ENCODE measurements around the gene CNTNAP2.

CNTNAP2 gene

GRCh38 chr7:147405621-147406020 is 1289.0 kb downstream of the CNTNAP2 start:
- H3K27me3 ChIP-seq (replicated peaks; ENCODE audit: control insufficient read depth, insufficient read depth, low read length): no peaks in the 10 kb centered on the region
- H3K4me1 ChIP-seq (ENCODE audit: control insufficient read depth, insufficient read depth, low read length): peaks cover 21% of the 10 kb centered on the region
- H3K9me3 ChIP-seq (ENCODE audit: control insufficient read depth, low read length): no peaks in the 10 kb centered on the region
- no peak overlapping the region for H3K9ac ChIP-seq (ENCODE audit: low read length)
- H3K36me3 ChIP-seq (ENCODE audit: control insufficient read depth, insufficient read depth, low read length, severe bottlenecking): no peaks in the 10 kb centered on the region
- no peak overlapping the region for H3K4me3 ChIP-seq (ENCODE audit: low read length)
- DNase-seq (ENCODE audit: low read depth): no peak

- DNase-seq (ENCODE audit: low read depth): peak; percentile 52
- H3K4me3 ChIP-seq (ENCODE audit: low read length): no peak overlapping the region
- peaks cover 21% of the 10 kb centered on the region for H3K4me1 ChIP-seq (ENCODE audit: control insufficient read depth, insufficient read depth, low read length)
- H3K27me3 ChIP-seq (replicated peaks; ENCODE audit: control insufficient read depth, insufficient read depth, low read length): no peaks in the 10 kb centered on the region
- H3K9me3 ChIP-seq (ENCODE audit: control insufficient read depth, low read length): no peaks in the 10 kb centered on the region
- no peaks in the 10 kb centered on the region for H3K36me3 ChIP-seq (ENCODE audit: control insufficient read depth, insufficient read depth, low read length, severe bottlenecking)
- peak overlapping the region; percentile 0 for H3K9ac ChIP-seq (ENCODE audit: low read length)
Observed at GRCh38 chr7:147406521-147407135, 1290.0 kb downstream of the CNTNAP2 start.

GRCh38 chr7:147411096-147411495 is 1294.5 kb downstream of the CNTNAP2 start:
- Histone ChIP-seq H3K27me3 (replicated peaks; ENCODE audit: control insufficient read depth, insufficient read depth, low read length) (no peaks in the 10 kb centered on the region), H3K4me1 (ENCODE audit: control insufficient read depth, insufficient read depth, low read length) (peaks cover 41% of the 10 kb centered on the region), H3K4me3 (ENCODE audit: low read length) (peak overlapping the region; percentile 57), H3K36me3 (ENCODE audit: control insufficient read depth, insufficient read depth, low read length, severe bottlenecking) (no peaks in the 10 kb centered on the region), H3K9ac (ENCODE audit: low read length) (peak overlapping the region; percentile 72), H3K9me3 (ENCODE audit: control insufficient read depth, low read length) (no peaks in the 10 kb centered on the region)
- DNase-seq (ENCODE audit: low read depth): peak; percentile 32

- Histone ChIP-seq H3K27me3 (replicated peaks; ENCODE audit: control insufficient read depth, insufficient read depth, low read length) (no peaks in the 10 kb centered on the region), H3K9ac (ENCODE audit: low read length) (peak overlapping the region; percentile 72), H3K9me3 (ENCODE audit: control insufficient read depth, low read length) (no peaks in the 10 kb centered on the region), H3K36me3 (ENCODE audit: control insufficient read depth, insufficient read depth, low read length, severe bottlenecking) (no peaks in the 10 kb centered on the region), H3K4me3 (ENCODE audit: low read length) (peak overlapping the region; percentile 10), H3K4me1 (ENCODE audit: control insufficient read depth, insufficient read depth, low read length) (peaks cover 37% of the 10 kb centered on the region)
- DNase-seq (ENCODE audit: low read depth): peak; percentile 25
Observed at GRCh38 chr7:147412109-147412508, 1295.5 kb downstream of the CNTNAP2 start.

- Histone ChIP-seq H3K4me1 (ENCODE audit: control insufficient read depth, insufficient read depth, low read length) (peaks cover 37% of the 10 kb centered on the region), H3K36me3 (ENCODE audit: control insufficient read depth, insufficient read depth, low read length, severe bottlenecking) (no peaks in the 10 kb centered on the region), H3K4me3 (ENCODE audit: low read length) (peak overlapping the region; percentile 46), H3K9ac (ENCODE audit: low read length) (peak overlapping the region; percentile 72), H3K27me3 (replicated peaks; ENCODE audit: control insufficient read depth, insufficient read depth, low read length) (no peaks in the 10 kb centered on the region), H3K9me3 (ENCODE audit: control insufficient read depth, low read length) (no peaks in the 10 kb centered on the region)
- peak; percentile 88 for DNase-seq (ENCODE audit: low read depth)
Observed at GRCh38 chr7:147412782-147413556, 1296.4 kb downstream of the CNTNAP2 start.

GRCh38 chr7:147413557-147413870 is 1296.9 kb downstream of the CNTNAP2 start:
- H3K36me3 ChIP-seq (ENCODE audit: control insufficient read depth, insufficient read depth, low read length, severe bottlenecking): no peaks in the 10 kb centered on the region
- H3K4me3 ChIP-seq (ENCODE audit: low read length): peak overlapping the region; percentile 46
- peak overlapping the region; percentile 22 for H3K9ac ChIP-seq (ENCODE audit: low read length)
- no peak for DNase-seq (ENCODE audit: low read depth)
- H3K9me3 ChIP-seq (ENCODE audit: control insufficient read depth, low read length): no peaks in the 10 kb centered on the region
- H3K4me1 ChIP-seq (ENCODE audit: control insufficient read depth, insufficient read depth, low read length): peaks cover 37% of the 10 kb centered on the region
- no peaks in the 10 kb centered on the region for H3K27me3 ChIP-seq (replicated peaks; ENCODE audit: control insufficient read depth, insufficient read depth, low read length)

- no peak overlapping the region for H3K9ac ChIP-seq (ENCODE audit: low read length)
- peak; percentile 36 for DNase-seq (ENCODE audit: low read depth)
- no peaks in the 10 kb centered on the region for H3K36me3 ChIP-seq (ENCODE audit: control insufficient read depth, insufficient read depth, low read length, severe bottlenecking)
- no peaks in the 10 kb centered on the region for H3K9me3 ChIP-seq (ENCODE audit: control insufficient read depth, low read length)
- H3K27me3 ChIP-seq (replicated peaks; ENCODE audit: control insufficient read depth, insufficient read depth, low read length): no peaks in the 10 kb centered on the region
- peaks cover 29% of the 10 kb centered on the region for H3K4me1 ChIP-seq (ENCODE audit: control insufficient read depth, insufficient read depth, low read length)
- H3K4me3 ChIP-seq (ENCODE audit: low read length): no peak overlapping the region
Observed at GRCh38 chr7:147415991-147416390, 1299.4 kb downstream of the CNTNAP2 start.

GRCh38 chr7:147418966-147419365 is 1302.4 kb downstream of the CNTNAP2 start:
- Histone ChIP-seq H3K36me3 (ENCODE audit: control insufficient read depth, insufficient read depth, low read length, severe bottlenecking) (no peaks in the 10 kb centered on the region), H3K27me3 (replicated peaks; ENCODE audit: control insufficient read depth, insufficient read depth, low read length) (no peaks in the 10 kb centered on the region), H3K9me3 (ENCODE audit: control insufficient read depth, low read length) (no peaks in the 10 kb centered on the region), H3K9ac (ENCODE audit: low read length) (no peak overlapping the region), H3K4me1 (ENCODE audit: control insufficient read depth, insufficient read depth, low read length) (peaks cover 1% of the 10 kb centered on the region), H3K4me3 (ENCODE audit: low read length) (no peak overlapping the region)
- peak; percentile 13 for DNase-seq (ENCODE audit: low read depth)

GRCh38 chr7:147423875-147424274 is 1307.3 kb downstream of the CNTNAP2 start:
- no peak overlapping the region for H3K4me3 ChIP-seq (ENCODE audit: low read length)
- no peak overlapping the region for H3K9ac ChIP-seq (ENCODE audit: low read length)
- DNase-seq (ENCODE audit: low read depth): no peak
- H3K4me1 ChIP-seq (ENCODE audit: control insufficient read depth, insufficient read depth, low read length): no peaks in the 10 kb centered on the region
- no peaks in the 10 kb centered on the region for H3K27me3 ChIP-seq (replicated peaks; ENCODE audit: control insufficient read depth, insufficient read depth, low read length)
- peaks cover 2% of the 10 kb centered on the region for H3K9me3 ChIP-seq (ENCODE audit: control insufficient read depth, low read length)
- H3K36me3 ChIP-seq (ENCODE audit: control insufficient read depth, insufficient read depth, low read length, severe bottlenecking): no peaks in the 10 kb centered on the region

- Histone ChIP-seq H3K27me3 (replicated peaks; ENCODE audit: control insufficient read depth, insufficient read depth, low read length) (no peaks in the 10 kb centered on the region), H3K36me3 (ENCODE audit: control insufficient read depth, insufficient read depth, low read length, severe bottlenecking) (no peaks in the 10 kb centered on the region), H3K9ac (ENCODE audit: low read length) (no peak overlapping the region), H3K4me1 (ENCODE audit: control insufficient read depth, insufficient read depth, low read length) (peaks cover 5% of the 10 kb centered on the region), H3K9me3 (ENCODE audit: control insufficient read depth, low read length) (peaks cover 8% of the 10 kb centered on the region), H3K4me3 (ENCODE audit: low read length) (no peak overlapping the region)
- DNase-seq (ENCODE audit: low read depth): no peak
Observed at GRCh38 chr7:147428075-147428474, 1311.5 kb downstream of the CNTNAP2 start.

GRCh38 chr7:147429961-147430360 is 1313.4 kb downstream of the CNTNAP2 start:
- no peak for DNase-seq (ENCODE audit: low read depth)
- H3K4me1 ChIP-seq (ENCODE audit: control insufficient read depth, insufficient read depth, low read length): peaks cover 5% of the 10 kb centered on the region
- H3K9me3 ChIP-seq (ENCODE audit: control insufficient read depth, low read length): peaks cover 8% of the 10 kb centered on the region
- no peak overlapping the region for H3K9ac ChIP-seq (ENCODE audit: low read length)
- no peaks in the 10 kb centered on the region for H3K27me3 ChIP-seq (replicated peaks; ENCODE audit: control insufficient read depth, insufficient read depth, low read length)
- H3K4me3 ChIP-seq (ENCODE audit: low read length): no peak overlapping the region
- no peaks in the 10 kb centered on the region for H3K36me3 ChIP-seq (ENCODE audit: control insufficient read depth, insufficient read depth, low read length, severe bottlenecking)

All from adipocyte (in vitro differentiated cells).